ENCODE results near the gene CCDC69.
"Not testable (repeated sequence)": the region's sequence is repeated elsewhere in the genome, so short reads cannot be mapped to it uniquely, and the experiment has no call there.

CCDC69 gene

DNA sequence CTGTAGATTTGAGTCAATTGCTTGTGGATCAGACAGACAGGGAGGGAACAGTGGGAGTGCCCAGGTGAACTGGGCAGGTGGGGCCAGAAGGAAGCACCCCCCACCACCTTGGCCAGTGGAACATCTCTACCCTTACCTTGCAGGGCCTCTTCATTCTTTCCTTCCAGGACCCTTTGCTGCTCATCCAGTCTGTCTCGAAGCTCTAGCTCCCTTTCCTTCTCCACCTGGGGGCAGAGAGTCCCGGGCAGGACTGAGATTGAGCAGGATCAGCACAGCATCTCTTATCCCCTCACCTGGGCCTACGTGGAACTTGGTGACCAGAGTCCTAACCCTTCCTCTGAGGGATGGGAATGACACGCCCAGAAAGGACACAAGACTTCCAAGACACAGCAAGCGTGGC, 25.0 kb downstream of the CCDC69 start:
- Histone ChIP-seq H3K4me3 (ENCODE audit: low read depth in 1 of 2, low read length in 2 of 2) (no peak overlapping the region), H3K9ac (ENCODE audit: low read depth in 1 of 2, low read length in 2 of 2) (no peak overlapping the region), H3K27me3 (ENCODE audit: control insufficient read depth in 1 of 2, insufficient read depth in 2 of 2, low read length in 2 of 2) (no peaks in the 10 kb centered on the region), H3K9me3 (ENCODE audit: control insufficient read depth in 1 of 2, low read length in 2 of 2) (no peaks in the 10 kb centered on the region), H3K36me3 (ENCODE audit: control insufficient read depth in 1 of 2, insufficient read depth in 2 of 2, low read length in 2 of 2) (peaks cover 14% of the 10 kb centered on the region in 2 donors), H3K27ac (ENCODE audit: low read depth, low read length) (no peak overlapping the region), H3K4me1 (ENCODE audit: control insufficient read depth in 1 of 2, insufficient read depth in 2 of 2, low read length in 2 of 2) (no peaks in the 10 kb centered on the region)

DNA sequence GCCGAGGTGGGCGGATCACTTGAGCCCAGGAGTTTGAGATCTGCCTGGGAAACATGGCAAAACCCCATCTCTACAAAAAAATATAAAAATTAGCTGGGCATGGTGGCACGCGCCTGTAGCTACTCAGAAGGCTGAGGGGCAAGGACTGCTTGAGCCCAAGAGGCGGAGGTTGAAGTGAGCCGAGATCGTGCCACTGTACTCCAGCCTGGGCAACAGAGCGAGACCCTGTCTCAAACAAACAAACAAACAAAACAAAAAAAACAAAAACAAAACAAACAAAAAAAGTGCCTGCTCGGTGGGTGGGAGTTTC, 26.6 kb downstream of the CCDC69 start:
- H3K4me1 ChIP-seq (ENCODE audit: control insufficient read depth in 1 of 2, insufficient read depth in 2 of 2, low read length in 2 of 2); H3K27me3 ChIP-seq (ENCODE audit: control insufficient read depth in 1 of 2, insufficient read depth in 2 of 2, low read length in 2 of 2): not testable (repeated sequence)
- H3K36me3 ChIP-seq (ENCODE audit: control insufficient read depth in 1 of 2, insufficient read depth in 2 of 2, low read length in 2 of 2): peaks cover 10 to 14% of the 10 kb centered on the region in 2 donors

DNA sequence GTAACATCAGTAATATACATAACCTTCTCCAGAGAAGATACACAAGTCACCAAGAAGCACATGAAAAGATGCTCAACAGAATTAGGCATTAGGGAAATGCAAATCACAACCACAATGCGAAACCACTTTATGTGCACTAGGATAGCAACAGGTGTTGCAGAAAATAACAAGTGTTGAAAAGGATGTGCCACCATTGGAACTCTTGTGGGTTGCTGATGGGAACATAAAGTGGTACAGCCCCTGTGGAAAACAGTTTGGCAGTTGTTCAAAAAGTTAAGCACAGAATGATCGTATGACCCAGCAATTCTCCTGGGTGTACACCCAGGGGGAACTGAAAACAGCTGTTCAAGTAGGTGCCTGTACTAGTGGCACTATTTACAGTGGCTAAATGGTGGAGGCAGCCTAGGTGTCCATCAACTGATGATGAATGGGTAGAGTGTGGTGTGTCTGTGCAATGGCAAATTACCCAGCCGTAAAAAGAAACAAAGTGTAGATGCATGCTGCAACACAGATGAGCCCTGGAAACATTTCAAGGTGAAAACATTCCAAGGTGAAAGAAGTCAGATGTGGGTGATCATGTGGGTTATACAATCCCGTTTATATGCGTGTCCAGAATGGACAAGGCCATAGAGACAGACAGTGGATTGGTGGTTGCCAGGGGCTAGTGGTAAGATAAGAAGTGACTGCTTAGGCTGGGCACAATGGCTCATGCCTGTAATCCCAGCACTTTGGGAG, 27.2 kb downstream of the CCDC69 start:
- H3K9me3 ChIP-seq (ENCODE audit: control insufficient read depth in 1 of 2, low read length in 2 of 2): no peaks in the 10 kb centered on the region
- no peak overlapping the region for H3K9ac ChIP-seq (ENCODE audit: low read depth in 1 of 2, low read length in 2 of 2)
- peaks cover 10 to 14% of the 10 kb centered on the region in 2 donors for H3K36me3 ChIP-seq (ENCODE audit: control insufficient read depth in 1 of 2, insufficient read depth in 2 of 2, low read length in 2 of 2)
- no peak overlapping the region for H3K4me3 ChIP-seq (ENCODE audit: low read depth in 1 of 2, low read length in 2 of 2)
- H3K27ac ChIP-seq (ENCODE audit: low read depth, low read length): no peak overlapping the region
- H3K4me1 ChIP-seq (ENCODE audit: control insufficient read depth in 1 of 2, insufficient read depth in 2 of 2, low read length in 2 of 2): no peaks in the 10 kb centered on the region
- no peaks in the 10 kb centered on the region for H3K27me3 ChIP-seq (ENCODE audit: control insufficient read depth in 1 of 2, insufficient read depth in 2 of 2, low read length in 2 of 2)

More for the DNA sequence above, 26.6 kb downstream of the CCDC69 start:
- not testable (repeated sequence) for H3K9me3 ChIP-seq (ENCODE audit: control insufficient read depth in 1 of 2, low read length in 2 of 2); H3K27ac ChIP-seq (ENCODE audit: low read depth, low read length); H3K4me3 ChIP-seq (ENCODE audit: low read depth in 1 of 2, low read length in 2 of 2); H3K9ac ChIP-seq (ENCODE audit: low read depth in 1 of 2, low read length in 2 of 2)

DNA sequence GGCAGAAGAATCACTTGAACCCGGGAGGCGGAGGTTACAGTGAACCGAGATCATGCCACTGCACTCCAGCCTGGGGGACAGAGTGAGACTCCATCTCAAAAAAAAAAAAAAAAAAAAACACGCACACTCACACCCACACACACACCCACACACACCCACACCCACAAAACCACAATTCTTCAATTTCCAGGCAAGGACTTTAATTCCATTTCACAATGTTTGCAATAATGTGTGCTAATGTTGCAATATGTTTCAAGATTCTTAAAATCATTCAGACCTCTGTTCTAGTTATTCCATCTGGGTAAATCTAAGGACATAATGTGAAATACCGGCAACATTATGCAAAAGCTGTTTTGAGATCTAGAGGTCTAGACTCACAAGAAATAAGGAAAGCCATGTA, 28.3 kb downstream of the CCDC69 start:
- Histone ChIP-seq H3K9ac (ENCODE audit: low read depth in 1 of 2, low read length in 2 of 2) (no peak overlapping the region), H3K27ac (ENCODE audit: low read depth, low read length) (no peak overlapping the region)

DNA sequence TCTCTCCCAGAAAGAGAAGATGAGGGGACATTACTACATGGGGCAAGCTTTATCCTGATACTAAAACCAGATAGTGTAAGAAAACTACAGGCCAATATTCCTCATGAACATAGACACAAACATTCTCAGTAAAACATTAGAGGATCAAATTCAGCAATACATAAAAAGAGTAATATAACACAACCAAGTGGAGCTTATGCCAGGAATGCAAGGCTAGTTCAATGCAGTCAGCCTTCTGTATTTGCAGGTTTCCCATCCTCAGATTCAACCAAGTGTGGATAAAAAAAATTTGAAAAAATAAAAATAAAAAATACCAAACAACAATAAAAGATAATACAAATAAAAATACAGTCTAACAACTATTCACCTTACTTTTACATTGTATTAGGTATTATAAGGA, 31.3 kb downstream of the CCDC69 start:
- Histone ChIP-seq H3K9ac (ENCODE audit: low read depth in 1 of 2, low read length in 2 of 2) (no peak overlapping the region), H3K27me3 (ENCODE audit: control insufficient read depth in 1 of 2, insufficient read depth in 2 of 2, low read length in 2 of 2) (no peaks in the 10 kb centered on the region), H3K4me1 (ENCODE audit: control insufficient read depth in 1 of 2, insufficient read depth in 2 of 2, low read length in 2 of 2) (no peaks in the 10 kb centered on the region), H3K36me3 (ENCODE audit: control insufficient read depth in 1 of 2, insufficient read depth in 2 of 2, low read length in 2 of 2) (no peaks in the 10 kb centered on the region), H3K4me3 (ENCODE audit: low read depth in 1 of 2, low read length in 2 of 2) (no peak overlapping the region), H3K9me3 (ENCODE audit: control insufficient read depth in 1 of 2, low read length in 2 of 2) (no peaks in the 10 kb centered on the region), H3K27ac (ENCODE audit: low read depth, low read length) (no peak overlapping the region)

More for the DNA sequence above, 28.3 kb downstream of the CCDC69 start:
- peaks cover 8 to 10% of the 10 kb centered on the region in 2 donors for H3K36me3 ChIP-seq (ENCODE audit: control insufficient read depth in 1 of 2, insufficient read depth in 2 of 2, low read length in 2 of 2)
- H3K4me1 ChIP-seq (ENCODE audit: control insufficient read depth in 1 of 2, insufficient read depth in 2 of 2, low read length in 2 of 2): no peaks in the 10 kb centered on the region
- no peaks in the 10 kb centered on the region for H3K27me3 ChIP-seq (ENCODE audit: control insufficient read depth in 1 of 2, insufficient read depth in 2 of 2, low read length in 2 of 2)
- H3K9me3 ChIP-seq (ENCODE audit: control insufficient read depth in 1 of 2, low read length in 2 of 2): no peaks in the 10 kb centered on the region
- H3K4me3 ChIP-seq (ENCODE audit: low read depth in 1 of 2, low read length in 2 of 2): no peak overlapping the region

DNA sequence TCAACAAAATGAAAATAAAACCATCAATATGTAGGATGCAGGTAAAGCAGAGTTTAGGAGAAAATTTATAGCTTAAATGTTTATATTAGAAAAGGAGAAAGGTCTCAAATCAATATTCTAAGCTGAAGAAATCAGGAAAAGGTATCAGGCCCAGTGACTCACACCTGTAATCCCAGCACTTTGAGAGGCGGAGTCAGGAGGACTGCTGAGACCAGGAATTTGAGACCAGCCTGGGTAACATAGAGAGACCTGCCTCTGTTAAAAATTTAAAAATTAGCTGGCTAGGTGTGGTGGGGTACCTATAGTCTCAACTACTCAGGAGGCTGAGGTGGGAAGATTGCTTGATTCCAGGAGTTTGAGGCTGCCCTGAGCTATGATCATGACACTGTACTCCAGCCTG, 32.2 kb downstream of the CCDC69 start:
- no peaks in the 10 kb centered on the region for H3K9me3 ChIP-seq (ENCODE audit: control insufficient read depth in 1 of 2, low read length in 2 of 2)
- no peaks in the 10 kb centered on the region for H3K36me3 ChIP-seq (ENCODE audit: control insufficient read depth in 1 of 2, insufficient read depth in 2 of 2, low read length in 2 of 2)
- H3K4me1 ChIP-seq (ENCODE audit: control insufficient read depth in 1 of 2, insufficient read depth in 2 of 2, low read length in 2 of 2): no peaks in the 10 kb centered on the region
- no peak overlapping the region for H3K4me3 ChIP-seq (ENCODE audit: low read depth in 1 of 2, low read length in 2 of 2)
- no peaks in the 10 kb centered on the region for H3K27me3 ChIP-seq (ENCODE audit: control insufficient read depth in 1 of 2, insufficient read depth in 2 of 2, low read length in 2 of 2)
- H3K27ac ChIP-seq (ENCODE audit: low read depth, low read length): no peak overlapping the region
- no peak overlapping the region for H3K9ac ChIP-seq (ENCODE audit: low read depth in 1 of 2, low read length in 2 of 2)

DNA sequence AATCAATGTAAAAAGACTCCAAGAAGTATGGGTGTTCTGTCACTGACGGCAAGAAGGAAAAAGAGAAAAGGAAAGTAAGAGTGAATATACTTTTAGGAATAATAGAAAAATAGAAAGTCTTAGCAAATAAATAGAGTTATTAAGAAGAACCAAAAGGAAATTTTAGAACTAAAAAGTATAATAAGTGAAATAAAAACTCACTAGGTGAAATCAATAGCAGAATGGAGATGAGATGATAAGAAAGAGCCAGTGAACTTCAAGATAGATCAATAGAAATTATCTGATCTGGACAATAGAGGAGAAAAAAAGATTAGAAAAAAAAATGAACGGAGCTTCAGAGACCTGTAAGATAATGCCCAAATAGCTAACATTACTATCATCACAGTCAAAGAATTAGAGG, 34.7 kb downstream of the CCDC69 start:
- Histone ChIP-seq H3K27me3 (ENCODE audit: control insufficient read depth in 1 of 2, insufficient read depth in 2 of 2, low read length in 2 of 2) (no peaks in the 10 kb centered on the region), H3K4me1 (ENCODE audit: control insufficient read depth in 1 of 2, insufficient read depth in 2 of 2, low read length in 2 of 2) (no peaks in the 10 kb centered on the region), H3K9me3 (ENCODE audit: control insufficient read depth in 1 of 2, low read length in 2 of 2) (no peaks in the 10 kb centered on the region), H3K36me3 (ENCODE audit: control insufficient read depth in 1 of 2, insufficient read depth in 2 of 2, low read length in 2 of 2) (peaks cover 6 to 11% of the 10 kb centered on the region in 2 donors), H3K4me3 (ENCODE audit: low read depth in 1 of 2, low read length in 2 of 2) (no peak overlapping the region), H3K27ac (ENCODE audit: low read depth, low read length) (no peak overlapping the region), H3K9ac (ENCODE audit: low read depth in 1 of 2, low read length in 2 of 2) (no peak overlapping the region)

DNA sequence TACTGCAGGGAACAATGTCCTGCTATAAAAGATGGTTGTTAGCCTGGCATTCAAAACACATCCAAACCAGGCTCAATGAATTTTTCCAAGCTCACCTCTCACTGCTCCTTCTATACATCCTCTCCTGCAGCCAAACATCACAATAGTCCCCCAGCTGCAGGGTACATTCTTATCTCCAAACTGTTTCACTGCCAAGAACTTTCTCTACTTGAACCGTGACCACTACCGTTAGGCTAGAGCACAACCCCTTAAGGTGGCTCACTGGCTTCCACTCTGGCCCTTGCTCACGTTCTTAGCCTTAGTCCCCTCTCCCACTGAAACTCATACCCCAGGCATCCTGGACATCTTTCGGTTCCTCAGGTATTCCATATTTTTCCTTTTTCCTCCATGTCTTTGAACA, 37.4 kb downstream of the CCDC69 start:
- Histone ChIP-seq H3K27ac (ENCODE audit: low read depth, low read length) (no peak overlapping the region), H3K4me1 (ENCODE audit: control insufficient read depth in 1 of 2, insufficient read depth in 2 of 2, low read length in 2 of 2) (no peaks in the 10 kb centered on the region), H3K36me3 (ENCODE audit: control insufficient read depth in 1 of 2, insufficient read depth in 2 of 2, low read length in 2 of 2) (peaks cover 6 to 31% of the 10 kb centered on the region in 2 donors)

DNA sequence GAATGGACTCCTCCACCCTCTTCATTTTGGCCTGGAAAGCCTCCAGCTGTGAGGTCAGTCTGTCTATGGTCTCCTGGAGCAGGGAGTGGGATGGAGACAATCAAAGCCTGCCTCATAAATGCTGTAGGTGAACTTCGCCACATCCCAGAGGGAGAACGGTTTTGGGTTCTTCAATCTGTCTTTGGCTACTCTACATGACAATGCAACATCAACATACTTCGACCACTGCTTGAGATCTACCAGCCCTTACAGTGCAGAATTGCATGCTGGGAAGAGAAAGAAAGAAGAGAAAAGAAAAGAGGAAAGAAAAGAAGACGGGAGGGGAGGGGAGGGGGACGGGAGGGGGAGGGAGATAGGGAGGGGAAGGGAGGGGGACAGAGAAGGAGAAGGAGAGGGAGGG, 37.8 kb downstream of the CCDC69 start:
- H3K4me3 ChIP-seq (ENCODE audit: low read depth in 1 of 2, low read length in 2 of 2): no peak overlapping the region
- no peaks in the 10 kb centered on the region for H3K9me3 ChIP-seq (ENCODE audit: control insufficient read depth in 1 of 2, low read length in 2 of 2)
- H3K27ac ChIP-seq (ENCODE audit: low read depth, low read length): no peak overlapping the region
- peaks cover 6 to 34% of the 10 kb centered on the region in 2 donors for H3K36me3 ChIP-seq (ENCODE audit: control insufficient read depth in 1 of 2, insufficient read depth in 2 of 2, low read length in 2 of 2)
- H3K9ac ChIP-seq (ENCODE audit: low read depth in 1 of 2, low read length in 2 of 2): no peak overlapping the region
- H3K27me3 ChIP-seq (ENCODE audit: control insufficient read depth in 1 of 2, insufficient read depth in 2 of 2, low read length in 2 of 2): no peaks in the 10 kb centered on the region
- no peaks in the 10 kb centered on the region for H3K4me1 ChIP-seq (ENCODE audit: control insufficient read depth in 1 of 2, insufficient read depth in 2 of 2, low read length in 2 of 2)

More for the DNA sequence above, 37.4 kb downstream of the CCDC69 start:
- no peaks in the 10 kb centered on the region for H3K27me3 ChIP-seq (ENCODE audit: control insufficient read depth in 1 of 2, insufficient read depth in 2 of 2, low read length in 2 of 2)
- H3K4me3 ChIP-seq (ENCODE audit: low read depth in 1 of 2, low read length in 2 of 2): no peak overlapping the region
- no peak overlapping the region for H3K9ac ChIP-seq (ENCODE audit: low read depth in 1 of 2, low read length in 2 of 2)
- H3K9me3 ChIP-seq (ENCODE audit: control insufficient read depth in 1 of 2, low read length in 2 of 2): no peaks in the 10 kb centered on the region

DNA sequence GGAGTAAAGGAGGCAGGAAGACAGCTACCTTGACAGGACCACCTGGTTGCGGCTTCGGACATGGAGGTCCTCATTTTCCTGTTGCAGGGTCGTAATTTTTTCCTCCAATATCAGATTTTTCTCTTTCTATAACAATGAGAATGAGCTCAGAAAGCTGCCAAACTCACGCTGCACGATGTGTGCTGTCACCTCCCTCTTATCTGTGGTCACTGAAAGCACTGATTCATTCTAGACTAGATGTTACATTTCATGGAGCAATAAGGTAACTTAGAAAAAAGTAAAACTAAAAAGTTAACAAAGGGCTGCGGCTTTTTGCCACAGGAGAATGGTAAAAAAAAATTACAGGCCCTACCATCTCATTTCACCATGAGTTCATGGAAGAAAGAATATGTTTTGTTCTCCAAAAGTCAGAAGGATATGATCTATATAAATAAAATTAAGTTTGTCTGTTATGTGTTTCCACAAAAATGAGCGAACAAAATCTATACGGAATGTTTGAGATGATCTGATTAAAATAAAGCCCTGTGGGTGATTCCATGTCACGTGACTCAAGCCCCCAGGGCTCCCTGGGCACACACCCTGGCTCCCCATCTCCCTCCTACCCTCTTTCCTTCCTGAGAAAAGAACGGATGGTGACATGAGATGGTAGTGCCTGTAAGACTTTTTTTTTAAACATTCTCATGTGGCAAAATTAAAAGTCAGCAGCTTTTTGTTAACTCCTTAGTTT, 39.4 kb downstream of the CCDC69 start:
- Histone ChIP-seq H3K9ac (ENCODE audit: low read depth in 1 of 2, low read length in 2 of 2) (no peak overlapping the region), H3K9me3 (ENCODE audit: control insufficient read depth in 1 of 2, low read length in 2 of 2) (no peaks in the 10 kb centered on the region), H3K4me1 (ENCODE audit: control insufficient read depth in 1 of 2, insufficient read depth in 2 of 2, low read length in 2 of 2) (no peaks in the 10 kb centered on the region), H3K27ac (ENCODE audit: low read depth, low read length) (no peak overlapping the region), H3K4me3 (ENCODE audit: low read depth in 1 of 2, low read length in 2 of 2) (no peak overlapping the region), H3K27me3 (ENCODE audit: control insufficient read depth in 1 of 2, insufficient read depth in 2 of 2, low read length in 2 of 2) (no peaks in the 10 kb centered on the region), H3K36me3 (ENCODE audit: control insufficient read depth in 1 of 2, insufficient read depth in 2 of 2, low read length in 2 of 2) (peaks cover 6 to 34% of the 10 kb centered on the region in 2 donors)

Measured in duodenal mucosa (tissue), 2 donors.